A673 (cell line): ENCODE results near the gene LMTK3.
A peak's percentile ranks its signal among the peaks of the same experiment; 100 is the strongest.

Source experiments
- EZH2 ChIP-seq: fragments of 200-600 bp; sonication (generic); IDR thresholded peaks from 2 replicates; pipeline ENCODE4 v1.6.1; 2017; ENCODE audit warnings: borderline replicate concordance, low read depth, mild to moderate bottlenecking, mixed read lengths, antibody characterized with exemption, low read length; ENCODE audit not compliant: poor library complexity, severe bottlenecking
- TF ChIP-seq, protein P1 (sequence below): fragments of 300-800, 200-600 bp; sonication (generic); conservative IDR thresholded peaks from 2 replicates; pipeline ENCODE4 v1.5.1; 2017; ENCODE audit warnings: low read depth, mild to moderate bottlenecking, antibody characterized with exemption, low read length, moderate library complexity, mixed read lengths

DNA sequence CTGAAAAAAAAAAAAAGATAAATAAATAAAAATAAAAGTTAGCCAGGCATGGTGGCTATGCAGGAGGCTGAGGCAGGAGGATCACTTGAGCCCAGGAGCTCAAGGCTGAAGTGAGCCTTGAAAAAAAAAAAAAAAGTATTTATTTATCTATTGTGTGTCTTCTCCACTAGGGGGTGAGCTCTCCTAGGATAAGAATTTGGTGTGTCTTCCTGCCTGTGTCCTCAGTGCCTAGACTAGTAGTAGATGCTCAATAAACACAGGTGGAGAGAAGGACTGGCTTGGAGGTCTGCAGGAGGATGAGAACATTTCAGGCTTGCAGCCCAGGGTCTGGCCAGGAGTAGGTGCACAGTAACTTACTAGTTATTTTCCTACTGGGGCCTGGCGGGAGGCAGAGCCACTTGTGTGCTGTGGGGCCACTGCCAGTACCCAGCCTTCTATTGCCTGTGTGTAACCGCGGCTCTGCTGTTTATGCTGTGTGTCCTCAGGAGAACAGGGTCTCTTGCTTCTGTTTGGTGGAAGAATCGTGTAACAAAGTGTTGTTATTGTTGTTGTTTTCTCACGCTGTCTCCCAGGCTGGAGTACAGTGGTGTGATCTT is 5.4 kb downstream of the LMTK3 start:
- TF ChIP-seq, protein P1, sequence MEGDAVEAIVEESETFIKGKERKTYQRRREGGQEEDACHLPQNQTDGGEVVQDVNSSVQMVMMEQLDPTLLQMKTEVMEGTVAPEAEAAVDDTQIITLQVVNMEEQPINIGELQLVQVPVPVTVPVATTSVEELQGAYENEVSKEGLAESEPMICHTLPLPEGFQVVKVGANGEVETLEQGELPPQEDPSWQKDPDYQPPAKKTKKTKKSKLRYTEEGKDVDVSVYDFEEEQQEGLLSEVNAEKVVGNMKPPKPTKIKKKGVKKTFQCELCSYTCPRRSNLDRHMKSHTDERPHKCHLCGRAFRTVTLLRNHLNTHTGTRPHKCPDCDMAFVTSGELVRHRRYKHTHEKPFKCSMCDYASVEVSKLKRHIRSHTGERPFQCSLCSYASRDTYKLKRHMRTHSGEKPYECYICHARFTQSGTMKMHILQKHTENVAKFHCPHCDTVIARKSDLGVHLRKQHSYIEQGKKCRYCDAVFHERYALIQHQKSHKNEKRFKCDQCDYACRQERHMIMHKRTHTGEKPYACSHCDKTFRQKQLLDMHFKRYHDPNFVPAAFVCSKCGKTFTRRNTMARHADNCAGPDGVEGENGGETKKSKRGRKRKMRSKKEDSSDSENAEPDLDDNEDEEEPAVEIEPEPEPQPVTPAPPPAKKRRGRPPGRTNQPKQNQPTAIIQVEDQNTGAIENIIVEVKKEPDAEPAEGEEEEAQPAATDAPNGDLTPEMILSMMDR: peak; percentile 68
- TF ChIP-seq EZH2: no peak
